Activated CD4-positive, alpha-beta T cell treated with anti-CD3 and anti-CD28 coated beads, Interleukin-2, amount 10 ng/mL, durations not matched to agents 7 days and 5 days (primary cell): ENCODE measurements around the gene NTN3. TPM values are rescaled to one million over a fixed set of nuclear protein-coding genes. Genes with fewer than 3 reads are reported as not detected.

Experiments
- CTCF ChIA-PET: fragments of 350-600 bp; sonication (Branson Sonifier 250); formaldehyde crosslinking; loops from one replicate; lab custom pipeline; 2021; ENCODE audit warnings: antibody characterized with exemption; lab: Charles Lee
- POLR2A ChIA-PET: fragments of 350-600 bp; sonication (Branson Sonifier 250); formaldehyde crosslinking; loops from one replicate; lab custom pipeline; 2021; ENCODE audit warnings: antibody characterized with exemption; lab: Charles Lee
- DNase-seq: peaks from one replicate; pipeline ENCODE4 v3.0.0-alpha.2; 2020
- H3K27ac Mint-ChIP-seq: one replicate; pipeline ENCODE4 v1.8.0; 2021; ENCODE audit warnings: mild to moderate bottlenecking, moderate library complexity, mixed read lengths
- H3K27me3 Mint-ChIP-seq: one replicate; pipeline ENCODE4 v1.8.0; 2021; ENCODE audit warnings: mixed read lengths
- H3K36me3 Mint-ChIP-seq: one replicate; pipeline ENCODE4 v1.8.0; 2021; ENCODE audit warnings: low read depth, mixed read lengths
- H3K4me1 Mint-ChIP-seq: one replicate; pipeline ENCODE4 v1.8.0; 2021; ENCODE audit warnings: mixed read lengths
- H3K4me3 Mint-ChIP-seq: one replicate; pipeline ENCODE4 v1.8.0; 2021; ENCODE audit warnings: mild to moderate bottlenecking, moderate library complexity, mixed read lengths
- H3K9me3 Mint-ChIP-seq: one replicate; pipeline ENCODE4 v1.8.0; 2021; ENCODE audit warnings: mixed read lengths
- total RNA-seq, 2 experiments: library from RNA; stranded (reverse); gene quantifications; one replicate each; pipeline ENCODE4 v1.2.3, GENCODE V29; 2021

NTN3 gene
- total RNA-seq, 2 experiments from 2014 or later, result not detected

- Mint-ChIP-seq H3K4me3 (no peak overlapping the region), H3K4me1 (peaks cover 11% of the 10 kb centered on the region), H3K27ac (no peak overlapping the region), H3K9me3 (no peaks in the 10 kb centered on the region), H3K36me3 (no peaks in the 10 kb centered on the region), H3K27me3 (peaks cover 42% of the 10 kb centered on the region)
- no peak for DNase-seq
- POLR2A ChIA-PET, result interaction anchor here (0.5 kb wide), 1 partner anchor 286 kb away, joined by 3 read pairs; no protein-coding TSS in a partner anchor
- CTCF ChIA-PET, result interaction anchor here (1.5 to 1.6 kb wide), 2 partner anchors 9 to 40 kb away, joined by 3 to 5 read pairs; partner anchors contain the start of gene CCNF
Measured at GRCh38 chr16:2470234-2470601, 879 bp upstream of the NTN3 start.

DNA sequence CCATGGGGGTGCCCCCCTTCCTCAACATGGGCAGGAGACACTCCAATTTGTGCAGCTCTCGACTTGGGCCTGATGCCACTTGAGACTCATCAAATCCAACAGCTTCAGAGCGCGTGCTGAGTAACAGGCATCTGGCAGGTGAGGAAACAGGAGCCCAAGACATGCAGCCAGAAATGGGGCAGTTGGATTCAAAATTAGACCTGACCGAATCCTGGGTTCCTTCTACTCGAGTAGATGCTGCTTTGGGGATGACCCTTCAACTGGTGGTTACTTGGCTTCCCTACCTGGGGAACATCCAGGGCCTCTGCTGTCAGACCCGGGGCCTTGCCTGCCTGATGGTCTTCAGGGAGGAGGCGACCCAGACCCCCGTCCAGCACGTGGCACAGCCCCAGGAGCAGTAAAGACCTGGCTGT lies 488 bp upstream of the NTN3 start:
- Mint-ChIP-seq H3K9me3 (no peaks in the 10 kb centered on the region), H3K36me3 (no peaks in the 10 kb centered on the region), H3K4me3 (no peak overlapping the region), H3K4me1 (peaks cover 11% of the 10 kb centered on the region), H3K27ac (no peak overlapping the region), H3K27me3 (peaks cover 42% of the 10 kb centered on the region)
- no peak for DNase-seq
- ChIA-PET CTCF (interaction anchor here (1.5 to 1.6 kb wide), 2 partner anchors 9 to 41 kb away, joined by 3 to 5 read pairs; partner anchors contain the start of gene CCNF), POLR2A (interaction anchor here (0.5 kb wide), 1 partner anchor 286 kb away, joined by 3 read pairs; no protein-coding TSS in a partner anchor)

- peaks cover 43% of the 10 kb centered on the region for H3K27me3 Mint-ChIP-seq
- no peaks in the 10 kb centered on the region for H3K36me3 Mint-ChIP-seq
- CTCF ChIA-PET, result interaction anchor here (1.3 kb wide), 1 partner anchor 13 kb away, joined by 3 read pairs; no protein-coding TSS in a partner anchor
- POLR2A ChIA-PET, result no interaction called here
- H3K4me1 Mint-ChIP-seq, result peaks cover 18% of the 10 kb centered on the region
- no peak overlapping the region for H3K27ac Mint-ChIP-seq
- no peak overlapping the region for H3K4me3 Mint-ChIP-seq
- no peak for DNase-seq
- H3K9me3 Mint-ChIP-seq, result no peaks in the 10 kb centered on the region
Measured at GRCh38 chr16:2471653-2472487, 773 bp downstream of the NTN3 start.

- H3K36me3 Mint-ChIP-seq, result no peaks in the 10 kb centered on the region
- ChIA-PET POLR2A (no interaction called here), CTCF (interaction anchor here (0.9 to 1.3 kb wide), 2 partner anchors 13 to 16 kb away, joined by 3 read pairs; no protein-coding TSS in a partner anchor)
- H3K9me3 Mint-ChIP-seq, result no peaks in the 10 kb centered on the region
- peaks cover 15% of the 10 kb centered on the region for H3K4me1 Mint-ChIP-seq
- peaks cover 38% of the 10 kb centered on the region for H3K27me3 Mint-ChIP-seq
- H3K4me3 Mint-ChIP-seq, result no peak overlapping the region
- no peak overlapping the region for H3K27ac Mint-ChIP-seq
- no peak for DNase-seq
Measured at GRCh38 chr16:2472488-2472864, 1.4 kb downstream of the NTN3 start.

DNA sequence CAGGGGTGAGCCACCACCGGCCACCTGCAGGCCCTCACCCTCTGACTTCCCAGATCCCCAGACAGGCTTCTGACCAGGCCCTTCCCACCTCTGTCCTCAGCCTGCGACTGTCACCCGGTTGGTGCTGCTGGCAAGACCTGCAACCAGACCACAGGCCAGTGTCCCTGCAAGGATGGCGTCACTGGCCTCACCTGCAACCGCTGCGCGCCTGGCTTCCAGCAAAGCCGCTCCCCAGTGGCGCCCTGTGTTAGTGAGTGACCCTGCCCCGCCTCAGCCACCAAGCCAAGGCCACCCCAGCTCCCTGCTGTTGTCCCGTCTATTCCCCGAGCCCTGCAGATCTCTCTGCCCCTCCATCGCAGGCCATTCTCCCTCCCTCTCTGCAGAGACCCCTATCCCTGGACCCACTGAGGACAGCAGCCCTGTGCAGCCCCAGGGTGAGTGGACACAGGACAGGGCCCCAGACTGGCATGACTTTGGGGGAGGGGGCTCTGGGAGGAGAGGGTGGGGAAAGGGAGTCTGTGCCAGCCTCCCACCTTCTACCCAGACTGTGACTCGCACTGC lies 1.9 kb downstream of the NTN3 start:
- peaks cover 15% of the 10 kb centered on the region for H3K4me1 Mint-ChIP-seq
- H3K27ac Mint-ChIP-seq, result no peak overlapping the region
- peaks cover 38% of the 10 kb centered on the region for H3K27me3 Mint-ChIP-seq
- H3K4me3 Mint-ChIP-seq, result peak overlapping the region; percentile 59
- POLR2A ChIA-PET, result no interaction called here
- CTCF ChIA-PET, result interaction anchor here (0.9 to 1.3 kb wide), 2 partner anchors 12 to 16 kb away, joined by 3 read pairs; no protein-coding TSS in a partner anchor
- H3K9me3 Mint-ChIP-seq, result no peaks in the 10 kb centered on the region
- no peak for DNase-seq
- H3K36me3 Mint-ChIP-seq, result no peaks in the 10 kb centered on the region

DNA sequence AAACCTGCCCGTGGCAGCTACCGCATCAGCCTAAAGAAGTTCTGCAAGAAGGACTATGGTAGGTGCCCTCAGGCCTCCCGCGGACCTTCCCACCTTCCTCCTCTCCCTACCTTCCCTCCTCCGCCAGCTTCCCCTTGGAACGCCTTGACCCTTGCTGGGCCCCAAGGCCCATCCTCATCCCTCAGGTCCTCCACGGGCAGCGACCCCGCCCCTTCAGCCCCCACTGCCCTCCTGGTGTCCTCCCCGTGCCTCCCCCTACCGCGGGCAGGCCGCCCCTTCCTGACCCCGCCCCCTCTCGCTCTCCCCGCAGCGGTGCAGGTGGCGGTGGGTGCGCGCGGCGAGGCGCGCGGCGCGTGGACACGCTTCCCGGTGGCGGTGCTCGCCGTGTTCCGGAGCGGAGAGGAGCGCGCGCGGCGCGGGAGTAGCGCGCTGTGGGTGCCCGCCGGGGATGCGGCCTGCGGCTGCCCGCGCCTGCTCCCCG lies 2.4 kb downstream of the NTN3 start:
- no peaks in the 10 kb centered on the region for H3K36me3 Mint-ChIP-seq
- DNase-seq, result no peak
- POLR2A ChIA-PET, result no interaction called here

DNA sequence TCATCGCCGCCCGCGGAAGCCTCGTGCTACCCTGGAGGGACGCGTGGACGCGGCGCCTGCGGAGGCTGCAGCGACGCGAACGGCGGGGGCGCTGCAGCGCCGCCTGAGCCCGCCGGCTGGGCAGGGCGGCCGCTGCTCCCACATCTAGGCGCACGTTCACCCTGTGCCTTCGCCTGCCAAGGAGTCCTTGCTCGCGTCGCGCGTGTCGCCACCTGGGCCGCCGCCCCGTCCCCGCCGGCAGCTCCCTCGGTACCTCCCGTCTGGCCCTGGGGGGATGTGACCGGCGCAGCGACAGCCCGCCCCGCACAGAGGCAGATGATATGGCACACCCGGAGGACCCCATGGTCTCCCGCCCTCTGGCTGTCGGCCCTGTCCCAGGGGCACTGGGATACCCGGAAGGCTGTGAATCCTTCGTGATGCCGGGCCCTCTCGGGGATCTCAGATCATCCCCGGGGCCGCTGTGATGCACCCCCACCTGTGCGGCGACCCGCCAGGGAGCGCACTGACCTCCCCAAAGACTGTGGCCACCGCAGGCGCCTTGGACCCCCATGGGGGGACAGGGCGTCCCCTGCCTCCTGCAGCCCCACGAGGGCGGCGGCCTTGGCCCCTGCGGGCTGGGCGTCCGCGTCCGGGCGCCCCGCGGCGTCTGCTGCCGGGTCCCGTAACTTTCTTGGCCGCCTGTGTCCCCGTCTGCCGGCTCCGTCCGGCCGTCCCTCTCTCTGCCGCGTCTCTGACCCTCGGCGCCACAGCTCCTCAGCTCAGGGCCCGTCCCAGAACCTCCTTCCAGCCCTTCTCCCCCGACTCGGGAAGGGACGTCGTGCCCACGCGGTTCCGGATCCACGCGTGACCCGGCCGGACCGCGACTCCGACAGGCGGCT lies 3.1 kb downstream of the NTN3 start:
- H3K27ac Mint-ChIP-seq, result peak overlapping the region; percentile 54
- ChIA-PET POLR2A (no interaction called here), CTCF (interaction anchor here (0.7 to 1.4 kb wide), 4 partner anchors 9 to 34 kb away, joined by 3 to 6 read pairs (median 4); no protein-coding TSS in a partner anchor)
- peak; percentile 59 for DNase-seq
- no peaks in the 10 kb centered on the region for H3K36me3 Mint-ChIP-seq
- peaks cover 13% of the 10 kb centered on the region for H3K4me1 Mint-ChIP-seq
- peak overlapping the region; percentile 69 for H3K4me3 Mint-ChIP-seq
- H3K9me3 Mint-ChIP-seq, result no peaks in the 10 kb centered on the region
- peaks cover 28% of the 10 kb centered on the region for H3K27me3 Mint-ChIP-seq

More for the DNA sequence above, 2.4 kb downstream of the NTN3 start:
- no peaks in the 10 kb centered on the region for H3K9me3 Mint-ChIP-seq
- peaks cover 34% of the 10 kb centered on the region for H3K27me3 Mint-ChIP-seq
- CTCF ChIA-PET, result interaction anchor here (0.9 kb wide), 1 partner anchor 17 kb away, joined by 3 read pairs; no protein-coding TSS in a partner anchor
- H3K27ac Mint-ChIP-seq, result no peak overlapping the region
- H3K4me1 Mint-ChIP-seq, result peaks cover 13% of the 10 kb centered on the region
- H3K4me3 Mint-ChIP-seq, result peak overlapping the region; percentile 59

GRCh38 chr16:2474877-2475412 lies 3.8 kb downstream of the NTN3 start, which contains the start of gene TBC1D24:
Gene TBC1D24, plus strand, starts transcription at chr16:2475127. Its CDS starts 21,022 bp downstream, at chr16:2496149.
- Mint-ChIP-seq H3K36me3 (no peaks in the 10 kb centered on the region), H3K4me1 (peaks cover 10% of the 10 kb centered on the region), H3K4me3 (peak within 1 kb of the TSS; percentile 69), H3K27me3 (peaks cover 21% of the 10 kb centered on the region), H3K9me3 (no peaks in the 10 kb centered on the region), H3K27ac (peak within 1 kb of the TSS; percentile 54)
- ChIA-PET POLR2A (no interaction called here), CTCF (interaction anchor here (0.7 to 1.4 kb wide), 3 partner anchors 14 to 34 kb away, joined by 3 to 6 read pairs (median 4); no protein-coding TSS in a partner anchor)
- DNase-seq, result peak; percentile 72

GRCh38 chr16:2475413-2476344 lies 4.6 kb downstream of the NTN3 start:
- peaks cover 9% of the 10 kb centered on the region for H3K4me1 Mint-ChIP-seq
- peak; percentile 34 for DNase-seq
- ChIA-PET POLR2A (no interaction called here), CTCF (interaction anchor here (0.7 to 1.4 kb wide), 3 partner anchors 13 to 35 kb away, joined by 3 to 6 read pairs (median 4); no protein-coding TSS in a partner anchor)
- H3K27ac Mint-ChIP-seq, result no peak overlapping the region
- no peaks in the 10 kb centered on the region for H3K9me3 Mint-ChIP-seq
- H3K4me3 Mint-ChIP-seq, result peak overlapping the region; percentile 58
- no peaks in the 10 kb centered on the region for H3K36me3 Mint-ChIP-seq
- peaks cover 13% of the 10 kb centered on the region for H3K27me3 Mint-ChIP-seq

GRCh38 chr16:2476345-2476720 lies 5.2 kb downstream of the NTN3 start:
- Mint-ChIP-seq H3K4me3 (peak overlapping the region; percentile 53), H3K27ac (no peak overlapping the region), H3K27me3 (peaks cover 13% of the 10 kb centered on the region), H3K9me3 (no peaks in the 10 kb centered on the region), H3K36me3 (no peaks in the 10 kb centered on the region), H3K4me1 (peaks cover 9% of the 10 kb centered on the region)
- ChIA-PET POLR2A (no interaction called here), CTCF (interaction anchor here (1.9 kb wide), 1 partner anchor 13 kb away, joined by 6 read pairs; no protein-coding TSS in a partner anchor)
- DNase-seq, result no peak

DNA sequence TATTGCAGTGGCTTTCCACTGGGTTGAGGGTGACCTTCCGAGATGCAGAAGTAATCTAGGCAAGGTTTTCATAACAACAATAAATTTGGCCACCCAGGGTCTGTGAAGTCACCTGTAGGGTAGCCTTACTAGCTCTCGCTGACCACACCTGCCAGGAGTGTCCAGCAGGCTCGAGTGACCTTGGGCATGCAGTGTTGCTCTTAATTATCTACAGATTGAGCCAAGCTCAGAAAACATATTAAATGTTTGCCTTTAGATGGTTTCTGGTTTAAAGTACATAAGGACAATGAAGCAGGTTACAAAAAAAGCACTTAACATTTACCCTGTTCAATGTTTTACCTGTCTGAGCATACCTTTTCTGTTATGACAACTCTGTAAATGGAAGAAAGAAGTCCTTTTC lies 5.6 kb downstream of the NTN3 start:
- Mint-ChIP-seq H3K9me3 (no peaks in the 10 kb centered on the region), H3K4me1 (peaks cover 9% of the 10 kb centered on the region), H3K27me3 (peaks cover 13% of the 10 kb centered on the region), H3K4me3 (peak overlapping the region; percentile 53), H3K36me3 (no peaks in the 10 kb centered on the region), H3K27ac (no peak overlapping the region)
- DNase-seq, result no peak
- ChIA-PET CTCF (interaction anchor here (1.5 to 1.9 kb wide), 3 partner anchors 8 to 12 kb away, joined by 3 to 6 read pairs (median 4); no protein-coding TSS in a partner anchor), POLR2A (no interaction called here)
